ENCODE measurements around the gene CLEC11A. TPM values are rescaled to one million over a fixed set of nuclear protein-coding genes. Genes with fewer than 3 reads are reported as not detected.
A peak's percentile ranks its signal among the peaks of the same experiment; 100 is the strongest.

Gene CLEC11A
- total RNA-seq, 2 experiments from 2014 or later, result 2.0 to 4.5 TPM

DNA sequence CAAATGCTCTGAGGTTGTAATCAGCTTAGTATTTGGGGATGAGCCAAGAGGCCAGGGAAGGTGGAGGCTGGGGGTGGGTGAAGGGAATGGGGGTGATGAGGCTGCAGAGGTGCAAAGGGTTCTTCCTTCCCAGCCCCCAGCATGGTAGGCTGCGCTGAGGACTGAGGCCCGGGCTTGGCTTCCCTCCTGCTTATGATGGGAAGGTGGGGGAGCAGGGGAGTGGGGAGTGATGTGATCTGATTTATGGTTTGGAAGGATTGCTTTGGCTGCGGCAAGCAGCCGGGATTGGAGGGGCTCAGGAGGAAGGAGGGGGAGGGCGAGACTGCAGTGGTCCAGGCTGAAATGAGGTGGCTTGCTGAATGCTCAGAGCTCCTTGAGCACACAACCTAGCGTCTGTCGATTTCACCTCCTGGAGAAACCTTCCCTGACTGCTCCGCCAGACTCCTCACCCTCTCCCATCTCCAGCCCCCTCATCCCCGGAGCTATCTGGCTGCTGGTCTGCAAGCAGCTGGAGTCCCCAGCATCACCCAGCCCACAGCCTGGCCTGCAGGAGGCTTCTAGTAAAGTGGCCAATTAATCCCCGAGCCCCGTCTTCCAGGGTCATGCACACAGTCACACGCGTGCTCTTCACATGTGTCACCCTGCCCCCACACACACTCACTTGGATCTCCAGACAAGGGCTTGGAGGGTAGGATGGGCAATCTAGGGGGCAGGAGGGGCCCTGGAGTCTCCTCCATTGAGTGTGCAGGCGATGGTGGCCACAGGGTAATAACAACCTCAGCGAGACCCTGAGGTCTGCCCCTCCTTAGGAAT lies 757 bp upstream of the CLEC11A start:
- DNase-seq (ENCODE audit: low spot score), result no peak
- Histone ChIP-seq H4K20me1 (ENCODE audit: insufficient read depth, low read length) (no peaks in the 10 kb centered on the region), H3K4me2 (ENCODE audit: low read length) (no peak overlapping the region), H3K79me2 (ENCODE audit: insufficient read depth, low read depth, low read length) (no peaks in the 10 kb centered on the region), H3K9me2 (ENCODE audit: insufficient read depth, low read length) (no peaks in the 10 kb centered on the region), H3K9me3 (ENCODE audit: low read length) (no peaks in the 10 kb centered on the region), H3K4me1 (ENCODE audit: insufficient read depth, low read length, poor library complexity, severe bottlenecking) (peaks cover 32% of the 10 kb centered on the region), H3K36me3 (ENCODE audit: insufficient read depth, low read length) (no peaks in the 10 kb centered on the region), H2AFZ (ENCODE audit: low read length) (no peak overlapping the region), H3K27ac (ENCODE audit: low read depth, low read length, poor library complexity, severe bottlenecking) (no peak overlapping the region), H3K4me3 (ENCODE audit: low read depth, low read length, poor library complexity, severe bottlenecking) (no peak overlapping the region)
- no peak for TF ChIP-seq EZH2phosphoT487 (IDR thresholded peaks at IDR 0.05; ENCODE audit: borderline replicate concordance, low read depth, low read length)
- TF ChIP-seq, protein P1, sequence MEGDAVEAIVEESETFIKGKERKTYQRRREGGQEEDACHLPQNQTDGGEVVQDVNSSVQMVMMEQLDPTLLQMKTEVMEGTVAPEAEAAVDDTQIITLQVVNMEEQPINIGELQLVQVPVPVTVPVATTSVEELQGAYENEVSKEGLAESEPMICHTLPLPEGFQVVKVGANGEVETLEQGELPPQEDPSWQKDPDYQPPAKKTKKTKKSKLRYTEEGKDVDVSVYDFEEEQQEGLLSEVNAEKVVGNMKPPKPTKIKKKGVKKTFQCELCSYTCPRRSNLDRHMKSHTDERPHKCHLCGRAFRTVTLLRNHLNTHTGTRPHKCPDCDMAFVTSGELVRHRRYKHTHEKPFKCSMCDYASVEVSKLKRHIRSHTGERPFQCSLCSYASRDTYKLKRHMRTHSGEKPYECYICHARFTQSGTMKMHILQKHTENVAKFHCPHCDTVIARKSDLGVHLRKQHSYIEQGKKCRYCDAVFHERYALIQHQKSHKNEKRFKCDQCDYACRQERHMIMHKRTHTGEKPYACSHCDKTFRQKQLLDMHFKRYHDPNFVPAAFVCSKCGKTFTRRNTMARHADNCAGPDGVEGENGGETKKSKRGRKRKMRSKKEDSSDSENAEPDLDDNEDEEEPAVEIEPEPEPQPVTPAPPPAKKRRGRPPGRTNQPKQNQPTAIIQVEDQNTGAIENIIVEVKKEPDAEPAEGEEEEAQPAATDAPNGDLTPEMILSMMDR (conservative IDR thresholded peaks at IDR 0.05; ENCODE audit: low read length), result no peak
- no TSS peak for BruUV-seq (replicated peaks)
- intact Hi-C loops (cut with micrococcal nuclease; ENCODE audit: unreplicated experiment), result no loop called here
- ChIA-PET CTCF (ENCODE audit: unreplicated experiment) (no interaction called here), POLR2A (interaction anchor here (0.6 kb wide), 1 partner anchor 60 kb away, joined by 8 read pairs; no protein-coding TSS in a partner anchor)

DNA sequence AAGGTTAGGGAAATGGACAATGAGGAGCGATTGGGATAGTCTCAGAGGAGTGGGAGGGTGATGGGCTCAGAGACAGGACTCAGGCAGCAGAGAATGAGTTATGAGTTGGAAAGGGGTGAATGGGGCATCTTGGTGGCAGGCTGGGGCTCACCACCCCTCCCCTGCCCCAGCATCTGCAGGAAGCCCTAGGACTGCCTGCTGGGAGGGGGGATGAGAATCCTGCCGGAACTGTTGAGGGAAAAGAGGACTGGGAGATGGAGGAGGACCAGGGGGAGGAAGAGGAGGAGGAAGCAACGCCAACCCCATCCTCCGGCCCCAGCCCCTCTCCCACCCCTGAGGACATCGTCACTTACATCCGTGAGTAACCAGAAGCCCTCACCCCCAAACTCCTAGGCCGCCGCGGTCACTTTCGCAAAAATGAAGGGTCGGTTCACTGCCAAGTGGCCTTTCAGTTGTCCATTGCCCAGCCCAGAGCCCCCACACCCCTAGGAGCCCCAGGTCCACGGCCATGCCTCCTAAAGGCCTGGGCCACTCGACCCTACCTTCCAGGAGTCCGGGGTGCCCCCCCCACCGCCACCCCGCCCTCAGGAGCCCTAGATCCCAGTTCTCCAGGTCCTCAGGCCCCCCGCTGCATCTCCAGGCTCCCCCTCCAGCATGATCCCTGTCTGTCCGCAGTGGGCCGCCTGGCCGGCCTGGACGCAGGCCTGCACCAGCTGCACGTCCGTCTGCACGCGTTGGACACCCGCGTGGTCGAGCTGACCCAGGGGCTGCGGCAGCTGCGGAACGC lies 764 bp downstream of the CLEC11A start:
- no peaks in the 10 kb centered on the region for H3K9me2 ChIP-seq (ENCODE audit: insufficient read depth, low read length)
- ChIA-PET POLR2A (interaction anchor here (1.4 kb wide), 1 partner anchor 10 kb away, joined by 4 read pairs; no protein-coding TSS in a partner anchor), CTCF (ENCODE audit: unreplicated experiment) (interaction anchor here (0.8 kb wide), 1 partner anchor 11 kb away, joined by 5 read pairs; no protein-coding TSS in a partner anchor)
- H3K4me3 ChIP-seq (ENCODE audit: low read depth, low read length, poor library complexity, severe bottlenecking), result peak overlapping the region; percentile 76
- no peak for DNase-seq (ENCODE audit: low spot score)
- H3K79me2 ChIP-seq (ENCODE audit: insufficient read depth, low read depth, low read length), result no peaks in the 10 kb centered on the region
- no peak for TF ChIP-seq EZH2phosphoT487 (IDR thresholded peaks at IDR 0.05; ENCODE audit: borderline replicate concordance, low read depth, low read length)
- peak overlapping the region; percentile 64 for H3K4me2 ChIP-seq (ENCODE audit: low read length)
- H2AFZ ChIP-seq (ENCODE audit: low read length), result peak overlapping the region; percentile 37
- H3K27ac ChIP-seq (ENCODE audit: low read depth, low read length, poor library complexity, severe bottlenecking), result no peak overlapping the region
- H3K4me1 ChIP-seq (ENCODE audit: insufficient read depth, low read length, poor library complexity, severe bottlenecking), result peaks cover 25% of the 10 kb centered on the region
- intact Hi-C loops (cut with micrococcal nuclease; ENCODE audit: unreplicated experiment), result loop anchor here (2.0 kb wide), 1 partner anchor 65 kb away; no protein-coding TSS in a partner anchor
- BruUV-seq (replicated peaks), result no TSS peak
- no peaks in the 10 kb centered on the region for H4K20me1 ChIP-seq (ENCODE audit: insufficient read depth, low read length)
- no peaks in the 10 kb centered on the region for H3K9me3 ChIP-seq (ENCODE audit: low read length)
- no peaks in the 10 kb centered on the region for H3K36me3 ChIP-seq (ENCODE audit: insufficient read depth, low read length)

DNA sequence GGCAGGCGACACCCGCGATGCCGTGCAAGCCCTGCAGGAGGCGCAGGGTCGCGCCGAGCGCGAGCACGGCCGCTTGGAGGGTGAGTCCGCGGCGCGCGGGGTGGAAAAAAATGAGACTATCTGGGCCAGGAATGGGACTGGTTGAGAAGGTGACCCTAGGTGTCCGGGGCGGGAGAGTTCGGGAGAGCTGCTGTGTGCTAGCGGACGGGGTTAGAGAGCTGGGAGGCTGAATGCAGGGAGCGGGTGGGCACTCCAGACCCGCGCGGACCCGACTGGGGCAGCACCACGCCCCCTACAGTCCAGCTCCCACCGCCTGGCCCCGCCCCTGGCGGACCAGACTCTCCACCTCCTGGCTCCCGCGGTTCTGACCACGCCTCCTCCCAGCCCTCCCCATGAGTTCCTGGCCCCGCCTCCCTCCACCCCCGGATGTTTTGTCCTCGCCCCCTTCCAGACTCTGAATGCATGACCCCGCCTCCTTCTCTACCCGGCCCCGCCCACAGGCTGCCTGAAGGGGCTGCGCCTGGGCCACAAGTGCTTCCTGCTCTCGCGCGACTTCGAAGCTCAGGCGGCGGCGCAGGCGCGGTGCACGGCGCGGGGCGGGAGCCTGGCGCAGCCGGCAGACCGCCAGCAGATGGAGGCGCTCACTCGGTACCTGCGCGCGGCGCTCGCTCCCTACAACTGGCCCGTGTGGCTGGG lies 1.5 kb downstream of the CLEC11A start:
- peak; percentile 96 for DNase-seq (ENCODE audit: low spot score)
- no peaks in the 10 kb centered on the region for H4K20me1 ChIP-seq (ENCODE audit: insufficient read depth, low read length)
- H3K27ac ChIP-seq (ENCODE audit: low read depth, low read length, poor library complexity, severe bottlenecking), result no peak overlapping the region
- peak overlapping the region; percentile 45 for H2AFZ ChIP-seq (ENCODE audit: low read length)
- H3K4me1 ChIP-seq (ENCODE audit: insufficient read depth, low read length, poor library complexity, severe bottlenecking), result peaks cover 23% of the 10 kb centered on the region
- peak overlapping the region; percentile 76 for H3K4me3 ChIP-seq (ENCODE audit: low read depth, low read length, poor library complexity, severe bottlenecking)
- no peaks in the 10 kb centered on the region for H3K36me3 ChIP-seq (ENCODE audit: insufficient read depth, low read length)
- H3K4me2 ChIP-seq (ENCODE audit: low read length), result peak overlapping the region; percentile 84
- BruUV-seq (replicated peaks), result no TSS peak
- intact Hi-C loops (cut with micrococcal nuclease; ENCODE audit: unreplicated experiment), result loop anchor here (2.0 kb wide), 1 partner anchor 66 kb away; no protein-coding TSS in a partner anchor
- TF ChIP-seq EZH2phosphoT487 (IDR thresholded peaks at IDR 0.05; ENCODE audit: borderline replicate concordance, low read depth, low read length), result no peak
- TF ChIP-seq, protein P1 (conservative IDR thresholded peaks at IDR 0.05; ENCODE audit: low read length), result peak; percentile 76
- ChIA-PET POLR2A (interaction anchor here (0.7 to 1.4 kb wide), 2 partner anchors 11 to 83 kb away, joined by 4 to 10 read pairs; no protein-coding TSS in a partner anchor), CTCF (ENCODE audit: unreplicated experiment) (interaction anchor here (0.5 to 0.8 kb wide), 2 partner anchors 12 to 44 kb away, joined by 5 to 6 read pairs; no protein-coding TSS in a partner anchor)
- H3K9me3 ChIP-seq (ENCODE audit: low read length), result no peaks in the 10 kb centered on the region
- no peaks in the 10 kb centered on the region for H3K9me2 ChIP-seq (ENCODE audit: insufficient read depth, low read length)
- H3K79me2 ChIP-seq (ENCODE audit: insufficient read depth, low read depth, low read length), result no peaks in the 10 kb centered on the region

Measured in OCI-LY7 (cell line).